PC-9 (cell line): ENCODE measurements around the gene CEMIP2. TPM values are rescaled to one million over a fixed set of nuclear protein-coding genes. Genes with fewer than 3 reads are reported as not detected.
A peak's percentile ranks its signal among the peaks of the same experiment; 100 is the strongest.

Experiments
- BruUV-seq: library from RNA; stranded (reverse); fragments of 400-500 nt; replicated peaks from 2 replicates; lab custom pipeline; 2021; lab: Mats Ljungman, UMichigan
- CTCF ChIA-PET: fragments of 300-600 bp; sonication (Branson Sonifier 250); formaldehyde crosslinking; loops from one replicate; lab custom pipeline; 2022; ENCODE audit warnings: antibody characterized with exemption; lab: Charles Lee
- POLR2A ChIA-PET: fragments of 300-600 bp; sonication (Branson Sonifier 250); formaldehyde crosslinking; loops from one replicate; lab custom pipeline; 2022; ENCODE audit warnings: antibody characterized with exemption; ENCODE audit not compliant: unreplicated experiment; lab: Charles Lee
- DNase-seq, 2 experiments: peaks; one replicate each; pipeline versions ENCODE4 v3.0.0 to v3.0.0-alpha.2; 2015 to 2022; ENCODE audit warnings: mixed read lengths in 1 of 2
- H2AFZ ChIP-seq: fragments of 200-600 bp; sonication (generic); 2 replicates; pipeline ENCODE4 v1.8.1; 2017; ENCODE audit warnings: antibody characterized with exemption
- H3F3A ChIP-seq: fragments of 200-600 bp; sonication (generic); 2 replicates; pipeline ENCODE4 v1.8.1; 2017; ENCODE audit warnings: antibody characterized with exemption, mild to moderate bottlenecking, low read depth; ENCODE audit not compliant: insufficient read depth
- H3K27ac ChIP-seq: fragments of 200-600 bp; sonication (generic); 2 replicates; pipeline ENCODE4 v1.6.1; 2016; ENCODE audit warnings: mixed run types
- H3K27me3 ChIP-seq: fragments of 200-600 bp; sonication (generic); 2 replicates; pipeline ENCODE4 v1.6.1; 2016; ENCODE audit warnings: low read depth, mixed run types; ENCODE audit not compliant: insufficient read depth
- H3K36me3 ChIP-seq: fragments of 200-600 bp; sonication (generic); 2 replicates; pipeline ENCODE4 v1.6.1; 2016; ENCODE audit warnings: low read depth, mixed run types
- H3K4me1 ChIP-seq: fragments of 200-600 bp; sonication (generic); replicated peaks from 2 replicates; pipeline ENCODE4 v1.6.1; 2016; ENCODE audit warnings: mixed run types; ENCODE audit not compliant: insufficient read depth
- H3K4me2 ChIP-seq: fragments of 200-600 bp; sonication (generic); 2 replicates; pipeline ENCODE4 v1.6.1; 2017; ENCODE audit warnings: mixed run types
- H3K4me3 ChIP-seq: fragments of 200-600 bp; sonication (generic); 2 replicates; pipeline ENCODE4 v1.6.1; 2016; ENCODE audit warnings: mixed run types
- H3K79me2 ChIP-seq: fragments of 200-600 bp; sonication (generic); 2 replicates; pipeline ENCODE4 v1.6.1; 2017; ENCODE audit warnings: low read depth, mixed run types
- H3K9me2 ChIP-seq: fragments of 200-600 bp; sonication (generic); 2 replicates; pipeline ENCODE4 v1.8.1; 2017; ENCODE audit warnings: mild to moderate bottlenecking; ENCODE audit not compliant: insufficient read depth
- H3K9me3 ChIP-seq: fragments of 200-600 bp; sonication (generic); 2 replicates; pipeline ENCODE4 v1.8.1; 2016; ENCODE audit warnings: low read depth; ENCODE audit not compliant: insufficient read depth
- H4K20me1 ChIP-seq: fragments of 200-600 bp; sonication (generic); 2 replicates; pipeline ENCODE4 v1.8.1; 2017; ENCODE audit not compliant: insufficient read depth
- EZH2 ChIP-seq: fragments of 200-600 bp; sonication (generic); IDR thresholded peaks from 2 replicates; pipeline ENCODE4 v1.8.0; 2017; ENCODE audit warnings: antibody characterized with exemption, low read depth
- intact Hi-C: fragments of 100-400 bp; cut with micrococcal nuclease; formaldehyde crosslinking; loops from one replicate; pipeline ENCODE4 v1.10.0; 2022; ENCODE audit not compliant: unreplicated experiment
- total RNA-seq: library from RNA; stranded (reverse); gene quantifications from 2 replicates; pipeline ENCODE4 v1.2.3, GENCODE V29; 2021
- TF ChIP-seq, protein P1 (sequence below): fragments of 200-600 bp; sonication (generic); conservative IDR thresholded peaks from 2 replicates; pipeline ENCODE4 v1.6.1; 2017; ENCODE audit warnings: mixed run types, antibody characterized with exemption, mild to moderate bottlenecking, moderate library complexity

Gene CEMIP2
- total RNA-seq, 1 experiment from 2014 or later: 77.0 TPM

DNA sequence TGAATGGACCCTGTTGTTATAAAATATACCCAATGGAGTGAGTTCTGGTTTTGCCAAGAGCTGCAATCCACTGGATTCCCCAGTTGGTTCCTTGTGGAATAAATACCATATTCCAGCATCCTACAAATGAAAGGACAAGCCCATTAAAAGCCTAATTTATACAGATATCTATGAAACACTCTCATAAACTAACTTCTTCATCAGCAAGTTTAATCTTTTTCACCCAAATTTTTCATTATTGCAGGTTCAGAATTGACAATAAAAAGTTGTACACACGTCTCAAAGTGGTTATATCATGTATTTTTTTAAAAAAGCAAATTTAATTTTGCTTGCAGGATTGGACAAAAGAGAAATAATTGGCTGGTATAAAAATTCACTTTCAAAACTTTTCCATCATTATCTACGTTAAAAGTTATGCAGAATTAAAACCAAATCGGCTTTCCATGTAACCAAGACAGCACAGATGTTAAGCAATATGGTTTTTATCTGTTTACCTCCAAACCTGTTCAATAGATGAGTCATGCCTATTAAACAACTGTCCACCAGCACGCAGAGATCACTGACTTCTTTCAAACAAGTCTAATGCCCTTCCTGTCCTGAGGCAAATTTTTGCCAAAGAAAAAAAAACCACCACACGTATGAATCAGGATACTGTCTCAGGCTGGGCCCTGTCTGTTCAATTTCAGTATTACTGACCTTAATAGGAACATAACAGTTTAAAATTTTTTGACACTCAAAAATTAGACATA, 42.5 kb downstream of the CEMIP2 start:
- peaks cover 13% of the 10 kb centered on the region; the same call in 1 of the 2 replicates for H3F3A ChIP-seq
- H3K27me3 ChIP-seq: no peaks in the 10 kb centered on the region
- H3K4me3 ChIP-seq: no peak overlapping the region
- no peaks in the 10 kb centered on the region for H3K9me2 ChIP-seq
- peak overlapping the region; percentile 39 for H3K4me2 ChIP-seq
- H3K79me2 ChIP-seq: 0 out of 2 replicates have a peak, but pooled peaks cover 6% of the 10 kb centered on the region
- peak overlapping the region; percentile 7; the same call in 1 of the 2 replicates for H3K27ac ChIP-seq
- TF ChIP-seq, protein P1, sequence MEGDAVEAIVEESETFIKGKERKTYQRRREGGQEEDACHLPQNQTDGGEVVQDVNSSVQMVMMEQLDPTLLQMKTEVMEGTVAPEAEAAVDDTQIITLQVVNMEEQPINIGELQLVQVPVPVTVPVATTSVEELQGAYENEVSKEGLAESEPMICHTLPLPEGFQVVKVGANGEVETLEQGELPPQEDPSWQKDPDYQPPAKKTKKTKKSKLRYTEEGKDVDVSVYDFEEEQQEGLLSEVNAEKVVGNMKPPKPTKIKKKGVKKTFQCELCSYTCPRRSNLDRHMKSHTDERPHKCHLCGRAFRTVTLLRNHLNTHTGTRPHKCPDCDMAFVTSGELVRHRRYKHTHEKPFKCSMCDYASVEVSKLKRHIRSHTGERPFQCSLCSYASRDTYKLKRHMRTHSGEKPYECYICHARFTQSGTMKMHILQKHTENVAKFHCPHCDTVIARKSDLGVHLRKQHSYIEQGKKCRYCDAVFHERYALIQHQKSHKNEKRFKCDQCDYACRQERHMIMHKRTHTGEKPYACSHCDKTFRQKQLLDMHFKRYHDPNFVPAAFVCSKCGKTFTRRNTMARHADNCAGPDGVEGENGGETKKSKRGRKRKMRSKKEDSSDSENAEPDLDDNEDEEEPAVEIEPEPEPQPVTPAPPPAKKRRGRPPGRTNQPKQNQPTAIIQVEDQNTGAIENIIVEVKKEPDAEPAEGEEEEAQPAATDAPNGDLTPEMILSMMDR: no peak
- no peak for TF ChIP-seq EZH2
- no TSS peak for BruUV-seq
- DNase-seq: peak; percentile 53 to 97
- ChIA-PET POLR2A (no interaction called here), CTCF (interaction anchor here (0.5 kb wide), 1 partner anchor 33 kb away, joined by 5 read pairs; no protein-coding TSS in a partner anchor)
- no peaks in the 10 kb centered on the region for H3K9me3 ChIP-seq
- H4K20me1 ChIP-seq: no peaks in the 10 kb centered on the region
- peaks cover 54% of the 10 kb centered on the region for H3K36me3 ChIP-seq
- peaks cover 25% of the 10 kb centered on the region for H3K4me1 ChIP-seq
- intact Hi-C loops: loop anchor here (1.0 to 2.0 kb wide), 3 partner anchors 17 to 44 kb away; no protein-coding TSS in a partner anchor
- H2AFZ ChIP-seq: no peak overlapping the region

DNA sequence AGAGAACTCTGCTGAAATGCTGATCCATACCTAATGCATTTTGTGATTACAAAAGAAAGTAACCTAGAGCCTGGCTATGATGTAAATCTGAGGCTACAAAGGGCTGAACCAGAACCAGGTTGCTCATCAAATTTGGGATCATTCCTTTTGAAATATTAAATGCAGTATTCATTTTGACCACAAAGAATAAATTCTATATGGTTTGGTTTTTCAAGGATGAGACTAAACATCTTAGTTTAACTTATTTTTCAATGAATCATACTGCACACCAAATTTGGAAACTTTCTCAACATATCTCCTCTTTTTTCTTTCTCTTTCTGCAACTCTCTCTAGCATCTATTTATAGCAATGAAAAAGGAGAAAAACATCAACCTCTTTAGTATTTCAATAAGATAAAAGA, 46.5 kb downstream of the CEMIP2 start:
- CTCF ChIA-PET: no interaction called here

DNA sequence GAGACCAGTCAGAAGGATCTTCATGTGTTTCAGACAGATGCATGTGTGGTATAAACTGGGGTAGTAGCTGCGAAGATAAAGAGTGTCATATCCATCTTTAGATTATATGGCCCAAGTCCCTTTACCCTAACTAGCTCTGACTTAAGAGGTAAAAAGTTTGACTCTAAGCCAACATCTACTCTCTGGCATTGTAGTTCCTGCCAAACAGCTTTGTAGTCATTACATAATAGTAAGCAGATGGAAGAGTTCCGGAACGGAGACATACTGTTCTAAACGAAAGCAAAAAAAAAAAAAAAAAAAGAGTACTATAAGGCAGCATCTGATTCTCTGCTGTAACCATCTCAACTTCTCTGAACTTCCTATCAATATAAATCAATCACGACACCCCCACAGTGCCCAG, 48.8 kb downstream of the CEMIP2 start:
- Histone ChIP-seq H2AFZ (no peak overlapping the region), H3F3A (0 out of 2 replicates have a peak, but pooled peaks cover 6% of the 10 kb centered on the region), H3K4me1 (no peaks in the 10 kb centered on the region; the same call in 1 of the 2 replicates), H3K9me3 (no peaks in the 10 kb centered on the region), H4K20me1 (no peaks in the 10 kb centered on the region), H3K4me2 (no peak overlapping the region), H3K36me3 (peaks cover 38% of the 10 kb centered on the region), H3K9me2 (no peaks in the 10 kb centered on the region; the same call in 1 of the 2 replicates), H3K4me3 (no peak overlapping the region), H3K27me3 (no peaks in the 10 kb centered on the region), H3K79me2 (no peaks in the 10 kb centered on the region), H3K27ac (no peak overlapping the region)
- TF ChIP-seq, protein P1: no peak
- no peak for TF ChIP-seq EZH2
- BruUV-seq: no TSS peak
- ChIA-PET CTCF (no interaction called here), POLR2A (no interaction called here)
- no peak for DNase-seq
- intact Hi-C loops: no loop called here

More for the DNA sequence above, 46.5 kb downstream of the CEMIP2 start:
- DNase-seq: no peak
- H3K4me3 ChIP-seq: no peak overlapping the region
- H3K9me2 ChIP-seq: no peaks in the 10 kb centered on the region
- no peak overlapping the region for H2AFZ ChIP-seq
- TF ChIP-seq EZH2: no peak
- TF ChIP-seq, protein P1: no peak
- intact Hi-C loops: no loop called here
- 0 out of 2 replicates have a peak, but pooled peaks cover 6% of the 10 kb centered on the region for H3K79me2 ChIP-seq
- POLR2A ChIA-PET: no interaction called here
- H3K36me3 ChIP-seq: peaks cover 39% of the 10 kb centered on the region
- H3K27me3 ChIP-seq: no peaks in the 10 kb centered on the region
- peaks cover 19% of the 10 kb centered on the region for H3K4me1 ChIP-seq
- peaks cover 14% of the 10 kb centered on the region; the same call in 1 of the 2 replicates for H3F3A ChIP-seq
- no peaks in the 10 kb centered on the region for H3K9me3 ChIP-seq
- BruUV-seq: no TSS peak
- H4K20me1 ChIP-seq: no peaks in the 10 kb centered on the region
- H3K4me2 ChIP-seq: no peak overlapping the region
- no peak overlapping the region for H3K27ac ChIP-seq
